Spleen (tissue), 7 donors: ENCODE results near the gene LBX2.

Experiments
- POLR2A ChIP-seq, 3 donors: fragments of 450-650 bp; IDR thresholded peaks; one replicate each; pipeline ENCODE4 v1.5.1; 2017; ENCODE audit warnings: antibody characterized with exemption in 3 of 3, mild to moderate bottlenecking in 1 of 3
- POLR2AphosphoS5 ChIP-seq, 3 donors: sonication (generic); formaldehyde crosslinking; IDR thresholded peaks; one replicate each; pipeline ENCODE4 v1.5.1; 2017; ENCODE audit warnings: antibody characterized with exemption in 3 of 3
- TF ChIP-seq, protein P1 (sequence below), 11 experiments: fragments of 200-600 bp in 7 of 11; fragments of 450-650 bp in 4 of 11; sonication (generic) in 4 of 11; IDR thresholded peaks in 8 of 11; conservative IDR thresholded peaks in 3 of 11; 1 replicate in 7 of 11; 2 replicates in 4 of 11; pipeline versions ENCODE4 v1.4.0 to v1.8.0; 2016 to 2021; ENCODE audit warnings: antibody characterized with exemption in 11 of 11, inconsistent platforms in 4 of 11, mild to moderate bottlenecking in 1 of 11
- donor health status: DM: no; HTN: no; CAD: no; lungs with moderate emphysema.
- donor health status: DM: no; HTN: no; CAD: no.
- donor health status: DM: no; HTN: no; CAD: no.

- TF ChIP-seq, protein P1, sequence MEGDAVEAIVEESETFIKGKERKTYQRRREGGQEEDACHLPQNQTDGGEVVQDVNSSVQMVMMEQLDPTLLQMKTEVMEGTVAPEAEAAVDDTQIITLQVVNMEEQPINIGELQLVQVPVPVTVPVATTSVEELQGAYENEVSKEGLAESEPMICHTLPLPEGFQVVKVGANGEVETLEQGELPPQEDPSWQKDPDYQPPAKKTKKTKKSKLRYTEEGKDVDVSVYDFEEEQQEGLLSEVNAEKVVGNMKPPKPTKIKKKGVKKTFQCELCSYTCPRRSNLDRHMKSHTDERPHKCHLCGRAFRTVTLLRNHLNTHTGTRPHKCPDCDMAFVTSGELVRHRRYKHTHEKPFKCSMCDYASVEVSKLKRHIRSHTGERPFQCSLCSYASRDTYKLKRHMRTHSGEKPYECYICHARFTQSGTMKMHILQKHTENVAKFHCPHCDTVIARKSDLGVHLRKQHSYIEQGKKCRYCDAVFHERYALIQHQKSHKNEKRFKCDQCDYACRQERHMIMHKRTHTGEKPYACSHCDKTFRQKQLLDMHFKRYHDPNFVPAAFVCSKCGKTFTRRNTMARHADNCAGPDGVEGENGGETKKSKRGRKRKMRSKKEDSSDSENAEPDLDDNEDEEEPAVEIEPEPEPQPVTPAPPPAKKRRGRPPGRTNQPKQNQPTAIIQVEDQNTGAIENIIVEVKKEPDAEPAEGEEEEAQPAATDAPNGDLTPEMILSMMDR (IDR thresholded peaks at IDR 0.05 in 8 of 11, conservative IDR thresholded peaks at IDR 0.05 in 3 of 11), result no peak
- TF ChIP-seq POLR2A (IDR thresholded peaks at IDR 0.05) (no peak), POLR2AphosphoS5 (IDR thresholded peaks at IDR 0.05) (no peak)
These were observed 48.7 kb downstream of the LBX2 start for GRCh38 chr2:74450570-74451190.
